SK-N-SH treated with all-trans-retinoic acid at 6 μM for 48 hours (cell line): Measurements from ENCODE around the gene THADA.

Source experiments
- ISL1 ChIP-seq: fragments of 250-450 bp; sonication (Bioruptor Pico); IDR thresholded peaks from 2 replicates; pipeline ENCODE4 v2.1.2; 2022; ENCODE audit warnings: mild to moderate bottlenecking, moderate library complexity
- OSR1 ChIP-seq: fragments of 250-450 bp; sonication (Bioruptor Pico); IDR thresholded peaks from 2 replicates; pipeline ENCODE4 v1.8.0; 2022; ENCODE audit warnings: moderate library complexity, mild to moderate bottlenecking, inconsistent platforms
- PPARA ChIP-seq: fragments of 250-450 bp; sonication (Bioruptor Pico); IDR thresholded peaks from 2 replicates; pipeline ENCODE4 v1.5.0; 2020; ENCODE audit warnings: mild to moderate bottlenecking, borderline replicate concordance
- RARB ChIP-seq: fragments of 250-450 bp; sonication (Bioruptor Pico); IDR thresholded peaks from 2 replicates; pipeline ENCODE4 v1.8.0; 2021; ENCODE audit warnings: mild to moderate bottlenecking, moderate library complexity
- TOX ChIP-seq: fragments of 250-450 bp; sonication (Bioruptor Pico); IDR thresholded peaks from 2 replicates; pipeline ENCODE4 v1.8.0; 2021; ENCODE audit warnings: mild to moderate bottlenecking, moderate library complexity, borderline replicate concordance
- ZC3H10 ChIP-seq: fragments of 250-450 bp; sonication (Bioruptor Pico); IDR thresholded peaks from 2 replicates; pipeline ENCODE4 v1.5.1; 2021; ENCODE audit warnings: mild to moderate bottlenecking, moderate library complexity
- ZFP3 ChIP-seq: fragments of 250-450 bp; sonication (Bioruptor Pico); IDR thresholded peaks from 2 replicates; pipeline ENCODE4 v1.5.0; 2020; ENCODE audit warnings: mild to moderate bottlenecking, moderate library complexity
- TF ChIP-seq, protein P1 (sequence below): fragments of 250-450 bp; sonication (Bioruptor Pico); IDR thresholded peaks from 2 replicates; pipeline ENCODE4 v1.5.1; 2020; ENCODE audit warnings: low read depth, mild to moderate bottlenecking, moderate library complexity
- TF ChIP-seq, protein P2 (sequence below): fragments of 250-450 bp; sonication (Bioruptor Pico); IDR thresholded peaks from 2 replicates; pipeline ENCODE4 v1.8.0; 2021; ENCODE audit warnings: low read depth, mild to moderate bottlenecking, moderate library complexity, borderline replicate concordance

DNA sequence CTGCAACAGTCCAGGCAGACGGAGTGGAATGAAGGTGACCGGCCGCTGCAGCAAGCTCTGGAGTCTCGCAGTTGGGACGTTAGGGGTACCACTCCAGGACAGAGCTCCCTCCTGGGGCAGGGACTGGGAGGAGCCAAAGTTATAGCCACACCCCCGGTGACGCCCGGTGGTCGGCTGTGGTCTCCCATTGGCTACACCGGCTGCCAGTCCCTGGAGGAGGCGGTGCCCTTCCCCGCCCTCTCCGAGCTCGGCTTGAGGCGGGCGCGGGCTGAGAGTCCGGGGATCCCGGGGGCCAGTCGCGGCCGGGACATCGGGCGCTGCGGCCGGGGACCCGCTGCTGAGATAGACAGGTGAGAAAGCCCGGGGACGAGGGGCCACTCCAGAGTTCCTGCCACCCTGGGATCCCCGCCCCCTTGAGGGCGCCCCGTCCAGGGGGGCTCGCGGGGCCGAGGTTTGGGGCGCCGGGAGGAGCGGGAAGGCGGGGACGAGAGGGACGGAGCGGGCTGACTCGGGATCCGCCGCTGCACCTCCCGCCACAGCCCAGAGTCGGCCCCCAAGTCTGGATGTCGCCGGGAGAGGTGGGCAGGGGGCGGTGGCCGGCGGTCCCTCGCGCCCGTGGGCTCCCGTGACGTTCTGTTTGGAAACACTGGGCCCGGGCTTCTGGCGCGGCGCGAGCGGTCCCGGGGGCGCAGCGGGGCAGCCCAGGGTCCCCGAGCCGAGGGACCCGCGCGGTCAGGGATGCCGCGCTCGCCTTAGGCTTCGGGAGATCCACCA is 41.4 kb upstream of the THADA start, which contains the start of gene PLEKHH2:
- TF ChIP-seq TOX, result no peak
- no peak for TF ChIP-seq ZFP3 (CRISPR knock-in tag)
- TF ChIP-seq PPARA (CRISPR knock-in tag), result no peak
- TF ChIP-seq ISL1 (CRISPR knock-in tag), result no peak
- TF ChIP-seq, protein P1, sequence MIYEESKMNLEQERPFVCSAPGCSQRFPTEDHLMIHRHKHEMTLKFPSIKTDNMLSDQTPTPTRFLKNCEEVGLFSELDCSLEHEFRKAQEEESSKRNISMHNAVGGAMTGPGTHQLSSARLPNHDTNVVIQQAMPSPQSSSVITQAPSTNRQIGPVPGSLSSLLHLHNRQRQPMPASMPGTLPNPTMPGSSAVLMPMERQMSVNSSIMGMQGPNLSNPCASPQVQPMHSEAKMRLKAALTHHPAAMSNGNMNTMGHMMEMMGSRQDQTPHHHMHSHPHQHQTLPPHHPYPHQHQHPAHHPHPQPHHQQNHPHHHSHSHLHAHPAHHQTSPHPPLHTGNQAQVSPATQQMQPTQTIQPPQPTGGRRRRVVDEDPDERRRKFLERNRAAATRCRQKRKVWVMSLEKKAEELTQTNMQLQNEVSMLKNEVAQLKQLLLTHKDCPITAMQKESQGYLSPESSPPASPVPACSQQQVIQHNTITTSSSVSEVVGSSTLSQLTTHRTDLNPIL (CRISPR knock-in tag), result no peak
- TF ChIP-seq RARB (CRISPR knock-in tag), result no peak
- TF ChIP-seq, protein P2, sequence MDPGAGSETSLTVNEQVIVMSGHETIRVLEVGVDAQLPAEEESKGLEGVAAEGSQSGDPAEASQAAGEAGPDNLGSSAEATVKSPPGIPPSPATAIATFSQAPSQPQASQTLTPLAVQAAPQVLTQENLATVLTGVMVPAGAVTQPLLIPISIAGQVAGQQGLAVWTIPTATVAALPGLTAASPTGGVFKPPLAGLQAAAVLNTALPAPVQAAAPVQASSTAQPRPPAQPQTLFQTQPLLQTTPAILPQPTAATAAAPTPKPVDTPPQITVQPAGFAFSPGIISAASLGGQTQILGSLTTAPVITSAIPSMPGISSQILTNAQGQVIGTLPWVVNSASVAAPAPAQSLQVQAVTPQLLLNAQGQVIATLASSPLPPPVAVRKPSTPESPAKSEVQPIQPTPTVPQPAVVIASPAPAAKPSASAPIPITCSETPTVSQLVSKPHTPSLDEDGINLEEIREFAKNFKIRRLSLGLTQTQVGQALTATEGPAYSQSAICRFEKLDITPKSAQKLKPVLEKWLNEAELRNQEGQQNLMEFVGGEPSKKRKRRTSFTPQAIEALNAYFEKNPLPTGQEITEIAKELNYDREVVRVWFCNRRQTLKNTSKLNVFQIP (CRISPR knock-in tag), result no peak
- TF ChIP-seq ZC3H10 (CRISPR knock-in tag), result no peak
- TF ChIP-seq OSR1 (CRISPR knock-in tag), result no peak
